H9 (cell line): Measurements from ENCODE around the gene TCP10L. TPM values are rescaled to one million over a fixed set of nuclear protein-coding genes. Genes with fewer than 3 reads are reported as not detected.

Source experiments
- DNase-seq: peaks from one replicate; pipeline ENCODE4 v3.0.0-alpha.2; 2017
- H2AFZ ChIP-seq: one replicate; pipeline ENCODE4 v1.6.1; 2013; ENCODE audit warnings: mild to moderate bottlenecking, low read length, control low read depth, moderate library complexity
- H2AK5ac ChIP-seq: 2 replicates; pipeline ENCODE4 v1.6.1; 2013; ENCODE audit warnings: low read length, control low read depth, mixed read lengths; ENCODE audit not compliant: insufficient read length
- H2BK120ac ChIP-seq: one replicate; pipeline ENCODE4 v1.6.1; 2013; ENCODE audit warnings: low read depth, mild to moderate bottlenecking, low read length, control low read depth, inconsistent platforms; ENCODE audit not compliant: poor library complexity, severe bottlenecking
- H2BK12ac ChIP-seq: 2 replicates; pipeline ENCODE4 v1.6.1; 2013; ENCODE audit warnings: low read length, control low read depth, mixed read lengths, low read depth; ENCODE audit not compliant: insufficient read length
- H2BK15ac ChIP-seq: 2 replicates; pipeline ENCODE4 v1.6.1; 2013; ENCODE audit warnings: low read depth, low read length, control low read depth
- H2BK20ac ChIP-seq: one replicate; pipeline ENCODE4 v1.6.1; 2013; ENCODE audit warnings: low read depth, mild to moderate bottlenecking, low read length, control low read depth, inconsistent platforms; ENCODE audit not compliant: poor library complexity, severe bottlenecking
- H2BK5ac ChIP-seq: 2 replicates; pipeline ENCODE4 v1.6.1; 2013; ENCODE audit warnings: low read length, control low read depth, mixed read lengths; ENCODE audit not compliant: insufficient read length
- H3K14ac ChIP-seq: 2 replicates; pipeline ENCODE4 v1.6.1; 2013; ENCODE audit warnings: low read length, control low read depth; ENCODE audit not compliant: insufficient read depth
- H3K18ac ChIP-seq: 2 replicates; pipeline ENCODE4 v1.6.1; 2013; ENCODE audit warnings: low read depth, mild to moderate bottlenecking, mixed read lengths, low read length, control low read depth; ENCODE audit not compliant: insufficient read length
- H3K23ac ChIP-seq: 2 replicates; pipeline ENCODE4 v1.6.1; 2013; ENCODE audit warnings: low read length, control low read depth, mixed read lengths, low read depth; ENCODE audit not compliant: insufficient read length
- H3K23me2 ChIP-seq: 2 replicates; pipeline ENCODE4 v1.6.1; 2013; ENCODE audit warnings: low read depth, mild to moderate bottlenecking, mixed read lengths, low read length, control low read depth; ENCODE audit not compliant: insufficient read length, poor library complexity, severe bottlenecking
- H3K27ac ChIP-seq: 2 replicates; pipeline ENCODE4 v1.5.1; 2013; ENCODE audit warnings: low read length, control low read depth, mixed read lengths, low read depth; ENCODE audit not compliant: insufficient read length
- H3K27me3 ChIP-seq: 2 replicates; pipeline ENCODE4 v1.6.1; 2013; ENCODE audit warnings: low read length, control low read depth, inconsistent platforms; ENCODE audit not compliant: insufficient read depth
- H3K4ac ChIP-seq: 2 replicates; pipeline ENCODE4 v1.6.1; 2013; ENCODE audit warnings: low read depth, mild to moderate bottlenecking, control low read depth, inconsistent platforms, low read length, moderate library complexity
- H3K4me1 ChIP-seq: 2 replicates; pipeline ENCODE4 v1.6.1; 2013; ENCODE audit warnings: low read length, control low read depth, inconsistent platforms; ENCODE audit not compliant: insufficient read depth
- H3K4me2 ChIP-seq: 2 replicates; pipeline ENCODE4 v1.6.1; 2013; ENCODE audit warnings: low read length, control low read depth, mixed read lengths; ENCODE audit not compliant: insufficient read length, insufficient read depth
- H3K56ac ChIP-seq: 2 replicates; pipeline ENCODE4 v1.6.1; 2013; ENCODE audit warnings: low read depth, mild to moderate bottlenecking, mixed read lengths, low read length, control low read depth; ENCODE audit not compliant: insufficient read length
- H3K79me1 ChIP-seq: 2 replicates; pipeline ENCODE4 v1.6.1; 2013; ENCODE audit warnings: low read depth, mild to moderate bottlenecking, moderate library complexity, low read length, control low read depth, inconsistent platforms; ENCODE audit not compliant: insufficient read depth, poor library complexity, severe bottlenecking
- H3K79me2 ChIP-seq: 2 replicates; pipeline ENCODE4 v1.6.1; 2013; ENCODE audit warnings: low read length, control low read depth, inconsistent platforms; ENCODE audit not compliant: insufficient read depth
- H3K9ac ChIP-seq: 2 replicates; pipeline ENCODE4 v1.6.1; 2013; ENCODE audit warnings: low read length, control low read depth, mixed read lengths; ENCODE audit not compliant: insufficient read length; ENCODE audit errors: extremely low read depth
- H3K9me3 ChIP-seq: one replicate; pipeline ENCODE4 v1.6.1; 2013; ENCODE audit warnings: low read depth, low read length, inconsistent platforms; ENCODE audit not compliant: control insufficient read depth
- H3T11ph ChIP-seq: one replicate; pipeline ENCODE4 v1.6.1; 2013; ENCODE audit warnings: mild to moderate bottlenecking, low read length, control low read depth, inconsistent platforms
- H4K20me1 ChIP-seq: one replicate; pipeline ENCODE4 v1.6.1; 2013; ENCODE audit not compliant: control insufficient read depth, insufficient read length, insufficient read depth
- H4K5ac ChIP-seq: 2 replicates; pipeline ENCODE4 v1.6.1; 2013; ENCODE audit warnings: low read depth, mild to moderate bottlenecking, mixed read lengths, low read length, control low read depth; ENCODE audit not compliant: insufficient read length
- H4K8ac ChIP-seq: replicated peaks from 2 replicates; pipeline ENCODE4 v1.6.1; 2013; ENCODE audit warnings: low read length, control low read depth, mixed read lengths, low read depth; ENCODE audit not compliant: insufficient read length
- H4K91ac ChIP-seq: 2 replicates; pipeline ENCODE4 v1.6.1; 2013; ENCODE audit warnings: low read depth, mild to moderate bottlenecking, moderate library complexity, mixed read lengths, low read length, control low read depth; ENCODE audit not compliant: insufficient read length
- H3K27ac Mint-ChIP-seq, 3 experiments: 2 replicates in 2 of 3; 3 replicates in 1 of 3; pipeline ENCODE4 v1.8.0; 2020 to 2021; ENCODE audit warnings: mixed read lengths in 3 of 3, mild to moderate bottlenecking in 1 of 3, moderate library complexity in 1 of 3
- H3K27me3 Mint-ChIP-seq: 2 replicates; pipeline ENCODE4 v1.8.0; 2021; ENCODE audit warnings: low read depth, mild to moderate bottlenecking, moderate library complexity, mixed read lengths
- H3K36me3 Mint-ChIP-seq, 3 experiments: 2 replicates in 2 of 3; 3 replicates in 1 of 3; pipeline ENCODE4 v1.8.0; 2020 to 2021; ENCODE audit warnings: low read depth in 3 of 3, mixed read lengths in 3 of 3; ENCODE audit not compliant: insufficient read depth in 1 of 3
- H3K4me1 Mint-ChIP-seq, 2 experiments: 2 replicates each; pipeline ENCODE4 v1.8.0; 2020; ENCODE audit warnings: mixed read lengths in 2 of 2
- H3K4me3 Mint-ChIP-seq, 2 experiments: 2 replicates in 1 of 2; 3 replicates in 1 of 2; pipeline ENCODE4 v1.8.0; 2020 to 2021; ENCODE audit warnings: mild to moderate bottlenecking in 2 of 2, mixed read lengths in 2 of 2, moderate library complexity in 1 of 2
- H3K9me3 Mint-ChIP-seq, 2 experiments: 2 replicates in 1 of 2; 3 replicates in 1 of 2; pipeline ENCODE4 v1.8.0; 2020; ENCODE audit warnings: mild to moderate bottlenecking in 2 of 2, mixed read lengths in 2 of 2, moderate library complexity in 1 of 2
- CTCF ChIP-seq: fragments of 200-600 bp; sonication (generic); conservative IDR thresholded peaks from 3 replicates; pipeline ENCODE4 v1.8.0; 2021; ENCODE audit warnings: antibody characterized with exemption, mild to moderate bottlenecking
- WGBS: extraction: QIAGEN DNeasy Blood & Tissue Kit; methylation state at CpG from one replicate; pipeline ENCODE4 v1.1.7; 2013; ENCODE audit warnings: missing lambda C conversion rate, low lambda C conversion rate, mixed read lengths; ENCODE audit not compliant: insufficient read length; ENCODE audit errors: extremely low coverage; 5-methylcytosine and 5-hydroxymethylcytosine counted together
- total RNA-seq: library from RNA; stranded (reverse); gene quantifications from 2 replicates; pipeline ENCODE4 v1.2.1, GENCODE V29; 2021

Gene TCP10L
- total RNA-seq, 1 experiment from 2014 or later: 5.1 TPM

- H3K23me2 ChIP-seq: peaks cover 3% of the 10 kb centered on the region
- H2BK20ac ChIP-seq: no peak overlapping the region
- no peak overlapping the region for H3K4me2 ChIP-seq
- H3K4ac ChIP-seq: no peak overlapping the region
- Mint-ChIP-seq H3K27me3 (peaks cover 8% of the 10 kb centered on the region), H3K4me1 (peaks cover 29 to 45% of the 10 kb centered on the region in 2 experiments), H3K36me3 (peaks cover 24 to 34% (median 32%) of the 10 kb centered on the region in 3 experiments), H3K27ac (0 out of 7 replicates have a peak overlapping the region, but pooled peaks of 1 of the 3 experiments have one; percentile 1), H3K9me3 (peaks cover 26 to 28% of the 10 kb centered on the region in 2 experiments), H3K4me3 (no peak overlapping the region)
- H2BK120ac ChIP-seq: no peak overlapping the region
- H3T11ph ChIP-seq: no peak overlapping the region
- WGBS: no CpG with 5 or more reads among the region's 5 CpGs
- no peaks in the 10 kb centered on the region; the same call in 1 of the 2 replicates for H3K4me1 ChIP-seq
- no peak overlapping the region for H3K23ac ChIP-seq
- no peaks in the 10 kb centered on the region for H3K9me3 ChIP-seq
- H4K8ac ChIP-seq: no peak overlapping the region
- TF ChIP-seq CTCF: no peak
- no peaks in the 10 kb centered on the region for H3K27me3 ChIP-seq
- H2AK5ac ChIP-seq: no peak overlapping the region
- H3K79me1 ChIP-seq: no peaks in the 10 kb centered on the region
- H2BK12ac ChIP-seq: no peak overlapping the region
- H3K27ac ChIP-seq: no peak overlapping the region
- no peak overlapping the region for H2BK15ac ChIP-seq
- no peak overlapping the region for H3K14ac ChIP-seq
- no peak overlapping the region for H2AFZ ChIP-seq
- no peaks in the 10 kb centered on the region for H4K20me1 ChIP-seq
- H4K91ac ChIP-seq: no peak overlapping the region
- no peak for DNase-seq
- H3K79me2 ChIP-seq: no peaks in the 10 kb centered on the region
- H3K18ac ChIP-seq: no peak overlapping the region
- no peak overlapping the region for H3K9ac ChIP-seq
- no peak overlapping the region for H2BK5ac ChIP-seq
- H4K5ac ChIP-seq: no peak overlapping the region
- no peak overlapping the region for H3K56ac ChIP-seq
Measured at GRCh38 chr21:32566741-32567389, 18.5 kb downstream of the TCP10L start.
